Measurements from ENCODE around the gene DIP2C. TPM values are rescaled to one million over a fixed set of nuclear protein-coding genes. Genes with fewer than 3 reads are reported as not detected.

The DIP2C gene
- total RNA-seq, 4 donors from 2014 or later = 13.4 to 32.0 (median 18.4) TPM

DNA sequence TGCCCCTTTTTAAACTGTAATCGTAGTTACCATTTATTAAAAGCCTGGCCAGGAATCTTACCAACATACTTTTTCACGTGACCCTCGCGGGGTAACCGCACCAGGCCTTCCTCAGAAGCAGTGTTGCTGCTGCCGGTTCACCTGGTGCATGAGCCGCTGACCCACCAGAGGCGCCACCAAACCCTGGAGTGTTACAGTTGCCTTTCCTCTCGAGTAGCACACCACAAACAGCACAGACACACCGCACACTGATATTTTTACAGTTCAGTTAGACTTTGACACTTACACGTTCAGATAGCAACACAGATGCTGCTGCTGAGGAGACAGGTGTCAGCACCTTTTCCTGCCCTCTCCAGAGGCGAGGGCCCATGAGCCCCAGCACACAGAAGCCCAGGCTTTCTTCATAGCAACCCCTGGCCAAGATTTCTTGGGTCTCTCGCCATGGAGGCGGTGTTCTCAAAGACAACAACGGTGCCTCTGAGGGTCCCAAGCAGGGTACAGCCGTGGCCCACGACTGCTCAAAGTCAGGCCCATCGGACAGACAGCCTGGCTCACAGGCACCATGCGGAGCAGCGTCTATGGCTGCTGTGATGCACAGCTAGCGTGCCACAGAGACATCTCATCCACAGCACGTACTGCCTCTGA lies 123.1 kb downstream of the DIP2C start:
- WGBS, 2 donors (ENCODE audit: low coverage in 1 of 2) = 75 to 86% methylated on average over 1 to 21 of the region's 22 CpGs
- in situ Hi-C loops (cut with MboI; ENCODE audit: low pct_ligation_motif_present in 1 of 4, low pct_unique_long_range_greater_than_20kb in 1 of 4, low sequenced_read_pairs in 3 of 4) = no loop called here
- DNase-seq = no peak

DNA sequence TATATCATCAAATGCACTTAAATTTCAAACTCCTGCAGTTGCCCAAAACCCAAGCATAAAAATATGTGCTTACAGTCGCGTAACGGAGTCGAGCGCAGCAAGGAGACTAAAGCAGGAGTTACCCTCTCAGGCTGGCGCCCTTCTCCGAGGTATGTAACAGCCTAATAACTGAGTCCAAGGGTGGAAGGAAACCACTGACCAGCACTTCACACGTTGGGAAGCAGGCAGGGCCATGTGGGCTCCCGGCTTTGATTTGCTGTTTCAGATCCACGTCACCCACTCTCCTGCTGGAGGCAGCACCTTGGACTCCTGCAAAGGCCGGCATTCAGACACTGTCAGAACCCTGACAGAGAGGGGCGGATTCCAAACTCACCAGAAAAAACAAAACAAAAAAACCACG lies 123.8 kb downstream of the DIP2C start:
- WGBS, 2 donors (ENCODE audit: low coverage in 1 of 2) = 81 to 91% methylated on average over 8 to 13 of the region's 13 CpGs
- TF ChIP-seq, protein P1, sequence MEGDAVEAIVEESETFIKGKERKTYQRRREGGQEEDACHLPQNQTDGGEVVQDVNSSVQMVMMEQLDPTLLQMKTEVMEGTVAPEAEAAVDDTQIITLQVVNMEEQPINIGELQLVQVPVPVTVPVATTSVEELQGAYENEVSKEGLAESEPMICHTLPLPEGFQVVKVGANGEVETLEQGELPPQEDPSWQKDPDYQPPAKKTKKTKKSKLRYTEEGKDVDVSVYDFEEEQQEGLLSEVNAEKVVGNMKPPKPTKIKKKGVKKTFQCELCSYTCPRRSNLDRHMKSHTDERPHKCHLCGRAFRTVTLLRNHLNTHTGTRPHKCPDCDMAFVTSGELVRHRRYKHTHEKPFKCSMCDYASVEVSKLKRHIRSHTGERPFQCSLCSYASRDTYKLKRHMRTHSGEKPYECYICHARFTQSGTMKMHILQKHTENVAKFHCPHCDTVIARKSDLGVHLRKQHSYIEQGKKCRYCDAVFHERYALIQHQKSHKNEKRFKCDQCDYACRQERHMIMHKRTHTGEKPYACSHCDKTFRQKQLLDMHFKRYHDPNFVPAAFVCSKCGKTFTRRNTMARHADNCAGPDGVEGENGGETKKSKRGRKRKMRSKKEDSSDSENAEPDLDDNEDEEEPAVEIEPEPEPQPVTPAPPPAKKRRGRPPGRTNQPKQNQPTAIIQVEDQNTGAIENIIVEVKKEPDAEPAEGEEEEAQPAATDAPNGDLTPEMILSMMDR (IDR thresholded peaks at IDR 0.05) = no peak
- TF ChIP-seq POLR2A (IDR thresholded peaks at IDR 0.05) = no peak
- no peak for TF ChIP-seq EP300 (IDR thresholded peaks at IDR 0.05; ENCODE audit: low read depth)
- intact Hi-C loops (cut with DNase I; ENCODE audit: low total_unique reads) = no loop called here
- in situ Hi-C loops (cut with MboI; ENCODE audit: low pct_ligation_motif_present in 1 of 4, low pct_unique_long_range_greater_than_20kb in 1 of 4, low sequenced_read_pairs in 3 of 4) = no loop called here
- H3K27me3 ChIP-seq = no peaks in the 10 kb centered on the region
- peaks cover 0 to 17% (median 3%) of the 10 kb centered on the region in 4 donors for H3K4me1 ChIP-seq
- H3K4me3 ChIP-seq = no peak overlapping the region
- H3K36me3 ChIP-seq = no peaks in the 10 kb centered on the region
- DNase-seq = no peak
- H3K9me3 ChIP-seq = peaks cover 0 to 6% of the 10 kb centered on the region in 2 donors
- no peak overlapping the region for H3K27ac ChIP-seq

More for the DNA sequence above, 123.1 kb downstream of the DIP2C start:
- no peaks in the 10 kb centered on the region for H3K27me3 ChIP-seq
- no peak overlapping the region for H3K4me3 ChIP-seq
- TF ChIP-seq, protein P1 (IDR thresholded peaks at IDR 0.05) = no peak
- TF ChIP-seq POLR2A (IDR thresholded peaks at IDR 0.05) = no peak
- no peak for TF ChIP-seq EP300 (IDR thresholded peaks at IDR 0.05; ENCODE audit: low read depth)
- TF ChIP-seq POLR2AphosphoS5 (IDR thresholded peaks at IDR 0.05) = no peak
- H3K27ac ChIP-seq = no peak overlapping the region
- H3K4me1 ChIP-seq = peaks cover 3 to 24% (median 5%) of the 10 kb centered on the region in 4 donors
- H3K36me3 ChIP-seq = no peaks in the 10 kb centered on the region
- peaks cover 0 to 6% of the 10 kb centered on the region in 2 donors for H3K9me3 ChIP-seq
- intact Hi-C loops (cut with DNase I; ENCODE audit: low total_unique reads) = no loop called here

DNA sequence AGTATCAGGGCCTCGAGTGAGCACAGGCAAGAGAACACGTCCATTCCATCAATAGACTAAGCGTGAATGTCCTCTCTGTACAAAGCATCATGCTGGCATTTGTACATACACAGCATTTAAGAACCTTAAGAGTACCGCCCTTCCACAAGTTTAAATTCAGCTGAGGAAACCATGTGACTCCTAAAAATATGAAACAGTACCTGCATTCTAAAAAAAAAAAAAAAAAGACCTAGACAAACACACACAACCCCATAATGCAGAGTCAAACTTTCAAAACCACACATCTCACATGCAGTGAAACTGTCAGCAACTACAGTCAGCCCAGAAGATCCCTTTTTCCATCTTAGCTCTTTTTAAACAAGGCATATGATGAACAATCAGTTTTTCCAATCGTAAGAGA lies 124.3 kb downstream of the DIP2C start:
- TF ChIP-seq POLR2AphosphoS5 (IDR thresholded peaks at IDR 0.05) = no peak

DNA sequence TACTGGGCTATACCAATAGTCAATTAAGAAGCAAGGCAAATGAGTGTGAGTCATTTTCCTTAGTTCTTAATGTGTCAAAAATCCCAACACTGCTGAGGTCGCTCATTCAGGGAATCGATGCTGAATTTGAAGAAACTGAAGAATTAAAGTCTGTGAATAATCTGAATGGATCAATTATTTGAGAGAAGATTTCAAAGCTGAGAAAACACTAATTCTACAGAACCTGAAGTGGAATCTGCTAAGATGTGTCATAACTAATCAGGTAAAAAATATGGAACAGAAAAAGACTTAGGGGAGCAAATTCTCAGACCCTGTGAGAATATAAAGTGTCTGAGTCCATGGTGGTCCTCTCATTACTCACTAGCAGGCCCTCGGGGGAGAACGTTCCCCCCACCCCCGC lies 125.6 kb downstream of the DIP2C start:
- no peaks in the 10 kb centered on the region for H3K27me3 ChIP-seq
- peaks cover 0 to 12% (median 1%) of the 10 kb centered on the region in 4 donors for H3K4me1 ChIP-seq
- H3K36me3 ChIP-seq = no peaks in the 10 kb centered on the region
- no peak for TF ChIP-seq EP300 (IDR thresholded peaks at IDR 0.05; ENCODE audit: low read depth)
- no peak for TF ChIP-seq POLR2A (IDR thresholded peaks at IDR 0.05)
- no peak for TF ChIP-seq POLR2AphosphoS5 (IDR thresholded peaks at IDR 0.05)
- TF ChIP-seq, protein P1 (IDR thresholded peaks at IDR 0.05) = no peak
- intact Hi-C loops (cut with DNase I; ENCODE audit: low total_unique reads) = no loop called here
- no peak overlapping the region for H3K4me3 ChIP-seq
- in situ Hi-C loops (cut with MboI; ENCODE audit: low pct_ligation_motif_present in 1 of 4, low pct_unique_long_range_greater_than_20kb in 1 of 4, low sequenced_read_pairs in 3 of 4) = no loop called here
- WGBS, 2 donors (ENCODE audit: low coverage in 1 of 2) = 91 to 100% methylated on average over 2 to 5 of the region's 5 CpGs
- no peak overlapping the region for H3K27ac ChIP-seq
- peaks cover 0 to 6% of the 10 kb centered on the region in 2 donors for H3K9me3 ChIP-seq
- DNase-seq = no peak

More for the DNA sequence above, 124.3 kb downstream of the DIP2C start:
- no peak overlapping the region for H3K27ac ChIP-seq
- H3K9me3 ChIP-seq = peaks cover 0 to 6% of the 10 kb centered on the region in 2 donors
- H3K4me3 ChIP-seq = no peak overlapping the region
- WGBS, 2 donors (ENCODE audit: low coverage in 1 of 2) = 84 to 92% methylated on average over 5 of the region's 5 CpGs
- intact Hi-C loops (cut with DNase I; ENCODE audit: low total_unique reads) = no loop called here
- no peaks in the 10 kb centered on the region for H3K27me3 ChIP-seq
- in situ Hi-C loops (cut with MboI; ENCODE audit: low pct_ligation_motif_present in 1 of 4, low pct_unique_long_range_greater_than_20kb in 1 of 4, low sequenced_read_pairs in 3 of 4) = no loop called here
- H3K4me1 ChIP-seq = peaks cover 0 to 12% (median 1%) of the 10 kb centered on the region in 4 donors
- no peak for DNase-seq
- no peaks in the 10 kb centered on the region for H3K36me3 ChIP-seq

Measured in transverse colon (tissue), 4 donors.